GM06990 (cell line): ENCODE data around the gene FMN2.
"Not testable (repeated sequence)": the region's sequence is repeated elsewhere in the genome, so short reads cannot be mapped to it uniquely, and the experiment has no call there.

Experiments used
- DNase-seq: peaks from one replicate; pipeline ENCODE4 v3.0.0-alpha.2; 2011; ENCODE audit not compliant: insufficient read length; ENCODE audit errors: extremely low read depth
- H3K27me3 ChIP-seq: replicated peaks from 2 replicates; pipeline ENCODE4 v1.6.0; 2011; ENCODE audit warnings: low read length; ENCODE audit not compliant: control insufficient read depth, insufficient read depth
- H3K36me3 ChIP-seq: 2 replicates; pipeline ENCODE4 v1.5.1; 2011; ENCODE audit warnings: low read length; ENCODE audit not compliant: control insufficient read depth, insufficient read depth
- H3K4me3 ChIP-seq: replicated peaks from 2 replicates; pipeline ENCODE4 v1.5.1; 2011; ENCODE audit warnings: low read depth, mild to moderate bottlenecking, control low read depth, low read length
- TF ChIP-seq, protein P1 (sequence below): IDR thresholded peaks from 2 replicates; pipeline ENCODE4 v1.5.1; 2011; ENCODE audit warnings: low read length, control low read depth, mild to moderate bottlenecking, inconsistent platforms; ENCODE audit not compliant: insufficient read depth, poor library complexity, severe bottlenecking

Gene FMN2

DNA sequence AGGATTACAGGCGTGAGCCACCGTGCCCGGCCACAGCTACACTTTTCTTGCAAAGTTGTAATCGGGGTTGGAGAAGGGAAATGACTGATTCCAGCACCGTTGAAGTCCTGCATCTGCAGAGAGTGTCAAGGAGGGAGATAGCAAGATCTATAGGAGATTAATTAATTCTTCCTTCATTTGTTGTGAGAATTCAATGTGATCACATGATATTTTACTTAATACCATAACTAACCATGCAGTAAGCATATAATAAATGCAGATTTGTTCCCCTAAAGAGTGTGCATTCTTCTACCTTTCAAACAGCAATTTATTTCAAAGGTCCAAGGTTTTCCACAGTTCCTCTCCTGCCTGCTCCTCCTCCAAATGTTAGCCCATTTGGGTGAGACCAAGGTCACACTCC, 315.7 kb downstream of the FMN2 start:
- TF ChIP-seq, protein P1, sequence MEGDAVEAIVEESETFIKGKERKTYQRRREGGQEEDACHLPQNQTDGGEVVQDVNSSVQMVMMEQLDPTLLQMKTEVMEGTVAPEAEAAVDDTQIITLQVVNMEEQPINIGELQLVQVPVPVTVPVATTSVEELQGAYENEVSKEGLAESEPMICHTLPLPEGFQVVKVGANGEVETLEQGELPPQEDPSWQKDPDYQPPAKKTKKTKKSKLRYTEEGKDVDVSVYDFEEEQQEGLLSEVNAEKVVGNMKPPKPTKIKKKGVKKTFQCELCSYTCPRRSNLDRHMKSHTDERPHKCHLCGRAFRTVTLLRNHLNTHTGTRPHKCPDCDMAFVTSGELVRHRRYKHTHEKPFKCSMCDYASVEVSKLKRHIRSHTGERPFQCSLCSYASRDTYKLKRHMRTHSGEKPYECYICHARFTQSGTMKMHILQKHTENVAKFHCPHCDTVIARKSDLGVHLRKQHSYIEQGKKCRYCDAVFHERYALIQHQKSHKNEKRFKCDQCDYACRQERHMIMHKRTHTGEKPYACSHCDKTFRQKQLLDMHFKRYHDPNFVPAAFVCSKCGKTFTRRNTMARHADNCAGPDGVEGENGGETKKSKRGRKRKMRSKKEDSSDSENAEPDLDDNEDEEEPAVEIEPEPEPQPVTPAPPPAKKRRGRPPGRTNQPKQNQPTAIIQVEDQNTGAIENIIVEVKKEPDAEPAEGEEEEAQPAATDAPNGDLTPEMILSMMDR = no peak
- no peaks in the 10 kb centered on the region for H3K36me3 ChIP-seq
- DNase-seq = no peak
- no peaks in the 10 kb centered on the region for H3K27me3 ChIP-seq
- no peak overlapping the region for H3K4me3 ChIP-seq

DNA sequence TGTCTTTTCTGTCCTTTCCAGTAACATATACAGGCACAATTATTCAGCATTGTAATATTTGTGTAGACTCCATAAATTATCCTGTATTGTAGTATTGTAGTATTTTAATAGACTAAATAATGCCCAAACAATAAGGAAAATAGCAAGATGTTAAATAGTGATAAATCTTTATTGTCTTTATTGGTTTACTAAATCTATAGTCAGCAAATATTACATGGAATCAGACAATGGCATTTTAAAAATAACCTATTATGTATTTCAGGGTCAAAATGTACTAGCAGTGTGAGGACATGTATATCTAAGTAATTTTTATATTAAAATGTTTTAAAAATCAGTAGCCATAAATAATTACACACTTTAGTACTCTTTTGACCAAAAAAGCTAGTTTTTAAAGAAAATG, 317.9 kb downstream of the FMN2 start:
- Histone ChIP-seq H3K27me3 (no peaks in the 10 kb centered on the region), H3K4me3 (no peak overlapping the region), H3K36me3 (no peaks in the 10 kb centered on the region)
- DNase-seq = no peak
- TF ChIP-seq, protein P1 = no peak

DNA sequence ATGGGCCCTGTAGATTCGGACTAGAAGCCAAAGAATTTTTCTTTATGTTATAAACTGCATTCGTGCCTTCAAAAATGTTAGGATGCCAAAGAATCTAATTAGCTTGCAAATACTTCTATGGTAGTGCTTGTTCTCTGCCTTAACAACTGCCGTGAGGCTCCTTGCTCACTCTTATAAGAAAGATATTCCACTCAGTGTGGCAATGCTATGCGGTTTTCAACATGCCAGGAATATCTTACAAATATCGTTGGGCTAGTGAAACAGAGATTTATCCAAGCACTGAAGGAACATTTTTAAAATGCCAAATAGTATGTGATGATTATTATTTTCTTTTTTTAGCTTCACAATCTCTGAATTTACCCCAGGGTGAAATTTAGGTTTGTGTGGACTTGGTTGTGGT, 322.0 kb downstream of the FMN2 start:
- Histone ChIP-seq H3K4me3 (no peak overlapping the region), H3K27me3 (no peaks in the 10 kb centered on the region), H3K36me3 (no peaks in the 10 kb centered on the region)
- no peak for DNase-seq
- TF ChIP-seq, protein P1 = no peak

- H3K4me3 ChIP-seq = no peak overlapping the region
- no peaks in the 10 kb centered on the region for H3K36me3 ChIP-seq
- TF ChIP-seq, protein P1 = no peak
- DNase-seq = no peak
- H3K27me3 ChIP-seq = no peaks in the 10 kb centered on the region
Measured at GRCh38 chr1:240414237-240414636, 322.6 kb downstream of the FMN2 start.

- H3K4me3 ChIP-seq, H3K27me3 ChIP-seq, DNase-seq, H3K36me3 ChIP-seq: not testable (repeated sequence)
Measured at GRCh38 chr1:240415011-240415410, 323.3 kb downstream of the FMN2 start.

- no peak for DNase-seq
- TF ChIP-seq, protein P1 = no peak
- no peaks in the 10 kb centered on the region for H3K36me3 ChIP-seq
- no peaks in the 10 kb centered on the region for H3K27me3 ChIP-seq
- no peak overlapping the region for H3K4me3 ChIP-seq
Measured at GRCh38 chr1:240415532-240415931, 323.8 kb downstream of the FMN2 start.
